Activated CD8-positive, alpha-beta memory T cell treated with anti-CD3 and anti-CD28 coated beads, Interleukin-2, amount 50 U/mL, for 1 hour (primary cell): ENCODE measurements around the gene ROR2.

ENCODE experiments used
- DNase-seq: peaks from one replicate; pipeline ENCODE4 v3.0.0-alpha.2; 2020; ENCODE audit errors: extremely low read depth

ROR2 gene

DNA sequence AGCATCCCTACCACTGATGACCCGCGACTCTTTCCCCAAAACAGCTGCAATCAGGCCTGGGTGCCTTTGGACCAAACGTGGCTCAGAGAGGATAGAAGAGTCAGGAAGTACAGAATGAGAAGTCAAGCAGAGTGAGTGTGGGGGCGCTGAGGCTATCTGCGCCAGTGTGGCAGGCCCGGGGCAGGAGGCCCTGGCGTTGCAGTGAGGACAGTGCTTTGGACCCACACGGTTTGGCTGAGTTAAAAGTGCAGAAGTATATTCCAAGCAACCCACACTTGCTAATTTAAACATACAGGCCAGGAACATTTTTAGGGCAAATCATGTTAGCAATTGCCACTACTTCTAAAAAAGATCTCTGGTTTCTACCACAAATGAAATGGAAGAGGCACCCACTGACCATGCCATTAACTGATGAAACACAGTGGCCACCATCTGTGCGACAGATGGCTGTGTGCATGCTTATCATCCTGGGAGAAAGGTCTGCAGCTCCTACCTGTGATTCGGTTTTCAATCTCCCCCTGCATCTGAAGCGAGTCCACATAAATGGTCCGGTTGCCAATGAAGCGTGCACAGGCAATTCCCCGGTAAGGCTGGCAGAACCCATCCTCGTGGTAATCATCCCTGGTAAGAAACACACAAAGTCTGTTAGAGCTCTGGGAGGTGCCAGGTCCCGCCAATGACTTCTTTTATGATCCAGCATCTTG lies 213.0 kb downstream of the ROR2 start:
- no peak for DNase-seq

DNA sequence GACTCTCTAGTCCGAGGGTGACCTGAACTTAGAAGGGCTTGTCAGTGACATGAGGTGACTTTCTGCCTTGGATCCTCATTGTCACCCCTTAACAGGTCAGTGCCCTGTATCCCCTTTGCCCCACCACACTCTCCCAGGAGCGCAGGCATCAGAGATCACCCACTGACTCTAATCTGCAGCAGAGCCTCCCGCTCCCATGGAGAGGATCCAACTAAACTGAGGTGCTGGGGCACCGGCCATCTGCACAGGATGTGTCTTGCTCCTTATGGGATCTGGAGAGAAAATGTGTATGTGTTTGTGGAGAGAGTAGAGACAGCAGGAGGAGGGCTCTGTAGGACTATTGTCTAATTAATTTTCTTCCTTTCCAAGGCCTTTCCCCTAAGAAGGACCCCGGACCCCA lies 213.7 kb downstream of the ROR2 start:
- no peak for DNase-seq

DNA sequence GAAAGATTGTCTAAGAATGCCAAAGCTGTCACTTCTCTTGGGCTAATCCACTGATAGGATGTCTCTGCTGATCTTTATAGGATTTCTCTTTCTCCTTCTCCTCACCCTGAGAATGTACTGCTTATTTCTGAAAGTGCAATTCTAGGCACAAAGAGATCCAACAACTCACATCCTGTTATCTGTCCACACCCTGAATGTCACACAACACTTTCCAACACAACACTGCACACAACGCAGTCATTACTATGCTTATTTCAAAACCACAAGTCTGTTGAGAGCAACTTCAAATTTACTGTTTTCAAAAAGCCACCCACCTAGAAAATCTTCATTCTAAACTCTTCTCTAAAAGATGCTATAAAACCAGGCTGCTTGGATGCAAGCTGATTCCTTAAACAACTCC lies 215.0 kb downstream of the ROR2 start:
- DNase-seq = no peak

DNA sequence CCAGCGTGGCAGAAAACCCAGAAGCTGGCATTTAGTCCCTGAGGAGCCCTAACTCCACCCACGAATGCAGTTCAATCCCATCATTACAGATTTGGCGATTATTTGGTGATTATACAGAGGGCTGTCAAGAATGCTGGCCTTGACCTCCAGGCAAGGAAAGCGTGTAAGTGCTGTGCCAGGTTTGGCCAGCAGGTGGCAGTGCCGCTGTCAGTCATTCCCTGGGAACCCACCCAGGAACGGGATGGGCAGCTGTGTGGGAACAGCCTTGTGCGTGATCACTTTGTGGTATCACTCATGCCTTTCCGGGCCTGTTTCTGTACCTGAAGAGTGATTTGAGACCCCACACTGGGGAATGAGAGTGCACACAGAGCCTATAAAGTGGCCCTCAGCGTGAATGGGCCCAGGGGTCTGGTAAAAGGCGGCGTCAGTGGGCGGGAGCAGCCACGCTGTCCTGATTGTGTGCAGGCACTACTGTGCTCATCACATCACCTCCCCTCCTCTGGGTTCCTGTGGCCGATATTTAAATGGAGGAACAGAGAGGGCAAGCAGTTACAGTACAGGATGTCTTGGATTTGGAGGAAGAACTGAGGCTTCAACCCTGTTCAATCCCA lies 215.6 kb downstream of the ROR2 start:
- no peak for DNase-seq

DNA sequence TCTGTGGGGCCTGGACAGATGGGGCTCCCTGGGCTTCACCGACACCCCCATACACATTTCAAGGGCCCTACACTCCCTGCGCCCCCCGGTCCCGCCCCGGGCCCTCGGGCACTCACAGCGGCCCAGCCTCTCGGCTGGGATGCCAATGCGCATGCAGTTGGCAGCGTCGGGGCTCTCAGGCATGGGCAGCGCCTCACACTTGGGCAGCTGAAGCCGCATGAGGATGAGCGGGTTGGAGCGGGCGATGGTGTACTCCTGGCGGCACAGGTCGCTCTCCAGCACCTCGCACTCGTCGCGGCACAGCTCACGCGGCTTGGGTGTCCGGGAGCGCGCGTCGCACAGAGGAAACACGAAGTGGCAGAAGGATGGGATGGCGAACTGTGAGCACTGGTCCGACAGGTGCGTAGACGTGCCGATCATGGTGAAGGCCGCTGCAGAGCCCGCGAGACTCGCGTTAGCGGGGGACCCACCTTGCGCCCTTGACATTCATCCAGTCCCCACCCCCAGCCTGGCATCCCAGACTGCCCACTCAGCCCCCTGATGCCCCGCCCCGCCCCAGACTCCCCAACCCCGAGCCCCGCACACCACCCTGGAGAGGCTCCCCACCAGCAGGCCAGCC lies 216.9 kb downstream of the ROR2 start:
- no peak for DNase-seq

DNA sequence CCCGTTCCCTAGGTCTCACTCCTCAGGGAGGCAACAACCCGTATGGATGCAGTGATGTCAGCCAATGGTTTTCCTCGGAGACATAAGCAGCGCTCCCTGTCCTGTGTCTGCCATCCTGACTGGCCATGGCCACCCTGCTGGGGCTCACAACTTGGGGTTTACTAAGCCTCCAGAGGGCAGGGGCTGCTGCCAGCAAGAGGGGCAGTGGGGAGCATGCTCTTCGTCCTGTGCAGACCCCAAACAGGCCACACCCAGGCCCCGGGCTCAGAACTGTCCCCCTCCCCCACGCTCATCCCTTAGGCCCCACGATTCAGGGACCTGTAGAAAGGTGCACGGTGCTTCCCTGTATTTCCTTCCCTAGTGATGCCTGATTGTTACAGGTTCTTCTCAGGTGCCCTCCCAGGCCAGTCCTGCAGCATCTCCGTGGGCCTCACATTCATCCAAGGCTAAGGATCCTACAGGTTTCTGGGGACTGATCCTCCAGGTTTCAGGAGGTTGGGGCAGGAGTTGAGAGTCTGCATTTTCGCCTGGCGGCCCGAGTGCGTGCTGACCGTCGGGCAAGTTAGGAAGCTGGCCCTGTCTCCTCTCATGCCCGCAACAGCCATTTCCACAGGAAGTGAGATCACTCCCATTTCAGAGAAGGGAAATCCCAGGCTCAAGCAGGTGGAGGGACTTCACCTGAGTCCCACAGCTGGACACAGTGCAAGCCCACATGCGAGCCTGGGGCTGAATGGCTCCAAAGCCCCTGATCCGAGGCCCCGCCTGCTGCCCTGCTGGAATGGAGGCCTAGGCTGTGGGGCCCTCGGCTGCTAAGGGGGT lies 217.6 kb downstream of the ROR2 start:
- DNase-seq = no peak

DNA sequence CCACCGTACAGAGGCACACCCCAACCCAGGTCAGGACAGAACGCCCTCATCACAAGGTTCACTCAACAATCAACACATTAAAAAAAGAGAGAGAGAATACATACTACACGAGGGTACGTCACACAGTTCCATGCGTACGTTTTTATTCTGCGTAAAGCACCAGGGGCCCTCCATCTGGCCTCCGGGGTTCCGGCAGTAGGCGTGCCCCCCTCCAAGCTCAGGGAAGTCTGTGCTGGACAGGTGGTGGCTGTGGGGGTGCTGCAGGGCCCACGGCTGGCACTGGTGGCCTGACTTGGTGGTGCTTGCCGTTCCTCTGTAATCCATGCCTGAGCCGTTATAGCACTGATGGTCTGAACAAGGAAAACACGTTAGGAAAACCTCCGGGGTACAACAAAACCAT lies 219.2 kb downstream of the ROR2 start:
- no peak for DNase-seq

DNA sequence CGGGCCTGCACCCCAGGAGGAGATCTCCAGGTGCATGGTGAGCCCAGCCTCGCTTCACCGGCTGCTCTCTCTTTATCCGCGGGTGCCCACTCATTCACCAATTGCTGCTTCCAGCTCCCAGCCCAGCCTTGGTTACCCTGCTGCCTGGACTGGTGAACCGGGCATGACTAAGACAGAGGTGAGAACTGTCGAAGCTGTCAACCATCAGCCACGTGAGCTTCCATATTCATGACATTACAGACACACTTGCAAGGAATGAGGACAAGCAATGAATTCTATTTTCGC lies 220.5 kb downstream of the ROR2 start:
- no peak for DNase-seq

DNA sequence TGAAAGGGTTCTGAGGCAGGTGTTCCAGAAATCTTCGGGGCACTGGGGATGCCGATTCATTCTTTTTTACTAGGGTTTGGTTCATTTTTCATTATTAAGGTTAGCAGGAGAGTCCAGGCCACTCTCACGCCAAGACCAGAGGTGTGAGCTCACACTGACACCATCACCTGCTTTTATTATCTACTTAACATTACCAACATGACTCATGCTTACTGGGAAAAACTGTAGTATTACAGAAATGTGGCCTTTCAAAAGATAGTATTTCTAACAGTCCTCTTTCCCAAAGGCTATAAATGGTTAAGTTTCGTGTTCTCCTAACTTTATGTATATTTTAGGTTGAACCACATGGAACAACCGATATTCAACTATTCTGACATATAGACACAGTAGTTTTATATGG lies 222.1 kb downstream of the ROR2 start:
- no peak for DNase-seq

DNA sequence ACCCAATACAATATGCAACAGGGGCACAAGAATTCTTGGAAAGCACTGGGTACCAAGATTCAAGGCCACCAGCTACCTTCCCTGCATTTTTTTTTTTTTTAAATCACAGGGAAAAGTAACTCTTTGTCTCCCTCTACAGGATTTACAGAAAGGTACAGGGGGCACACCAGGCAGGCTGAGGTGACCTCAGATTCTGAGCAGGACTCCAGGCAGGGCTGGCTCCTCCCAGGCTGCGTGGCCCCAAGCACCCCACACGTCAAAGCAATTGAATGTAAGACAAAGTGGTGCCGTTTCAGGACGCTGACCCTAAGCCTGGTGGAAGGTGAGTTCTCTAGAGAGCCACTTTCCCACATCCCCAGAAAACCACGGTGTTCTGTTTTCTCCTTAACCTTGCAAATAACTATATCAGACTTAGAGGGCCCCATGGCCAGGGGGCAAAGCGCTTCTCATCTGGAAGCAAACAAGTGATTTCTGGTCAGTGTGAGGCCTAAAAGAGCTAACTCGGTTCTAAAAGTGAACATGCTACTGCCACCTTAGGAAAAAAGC lies 222.6 kb downstream of the ROR2 start:
- no peak for DNase-seq

DNA sequence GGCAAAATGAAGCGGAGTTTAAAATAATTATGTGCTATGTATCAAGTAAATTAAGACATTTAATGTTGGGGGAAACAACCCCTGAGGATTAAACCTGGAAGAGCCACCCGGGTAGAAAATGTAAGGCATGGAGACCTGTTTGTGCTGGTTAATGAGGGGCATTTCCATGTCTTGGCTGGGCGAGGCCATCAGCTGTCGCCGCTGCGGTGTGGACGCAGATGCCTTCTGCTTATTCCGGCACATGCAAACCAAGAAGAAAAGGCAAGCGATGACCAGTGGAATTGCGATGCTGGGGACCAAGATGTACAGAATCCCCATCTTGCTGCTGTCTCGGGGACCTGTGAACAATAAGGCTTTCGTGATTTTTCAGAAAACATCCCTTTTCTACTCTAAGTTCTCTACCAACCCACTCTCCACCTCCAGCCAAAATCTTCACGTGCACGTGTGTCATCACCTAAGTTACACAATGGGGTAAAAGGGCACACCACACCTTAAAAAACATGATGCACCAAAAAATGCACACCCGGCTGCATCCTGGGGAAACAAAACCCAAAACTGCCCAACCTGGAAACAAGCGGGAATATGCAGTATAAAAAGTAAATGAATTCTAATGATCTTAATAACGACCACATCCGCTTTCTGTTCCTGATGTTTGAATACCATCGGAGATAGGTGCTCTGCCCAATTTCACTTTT lies 223.5 kb downstream of the ROR2 start:
- no peak for DNase-seq

DNA sequence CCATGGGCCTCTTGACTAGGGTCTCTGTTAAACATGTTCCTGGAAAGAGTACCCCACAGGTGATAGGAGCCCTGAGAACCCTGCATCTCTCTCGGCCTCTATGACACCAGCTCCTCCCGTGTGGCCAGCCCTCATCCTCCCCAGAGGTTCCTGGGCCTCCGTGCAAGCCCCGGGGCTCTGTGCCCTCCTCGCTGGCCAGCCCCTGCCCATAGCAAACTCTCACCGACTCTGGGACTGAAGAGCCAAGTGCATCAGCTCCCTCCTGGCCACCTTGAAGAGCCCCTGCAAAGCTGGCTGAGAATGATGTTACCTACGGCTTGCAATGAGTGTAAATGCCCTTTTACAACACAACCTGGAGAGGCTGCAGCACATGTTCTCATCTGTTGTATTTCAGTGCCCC lies 224.4 kb downstream of the ROR2 start:
- no peak for DNase-seq

DNA sequence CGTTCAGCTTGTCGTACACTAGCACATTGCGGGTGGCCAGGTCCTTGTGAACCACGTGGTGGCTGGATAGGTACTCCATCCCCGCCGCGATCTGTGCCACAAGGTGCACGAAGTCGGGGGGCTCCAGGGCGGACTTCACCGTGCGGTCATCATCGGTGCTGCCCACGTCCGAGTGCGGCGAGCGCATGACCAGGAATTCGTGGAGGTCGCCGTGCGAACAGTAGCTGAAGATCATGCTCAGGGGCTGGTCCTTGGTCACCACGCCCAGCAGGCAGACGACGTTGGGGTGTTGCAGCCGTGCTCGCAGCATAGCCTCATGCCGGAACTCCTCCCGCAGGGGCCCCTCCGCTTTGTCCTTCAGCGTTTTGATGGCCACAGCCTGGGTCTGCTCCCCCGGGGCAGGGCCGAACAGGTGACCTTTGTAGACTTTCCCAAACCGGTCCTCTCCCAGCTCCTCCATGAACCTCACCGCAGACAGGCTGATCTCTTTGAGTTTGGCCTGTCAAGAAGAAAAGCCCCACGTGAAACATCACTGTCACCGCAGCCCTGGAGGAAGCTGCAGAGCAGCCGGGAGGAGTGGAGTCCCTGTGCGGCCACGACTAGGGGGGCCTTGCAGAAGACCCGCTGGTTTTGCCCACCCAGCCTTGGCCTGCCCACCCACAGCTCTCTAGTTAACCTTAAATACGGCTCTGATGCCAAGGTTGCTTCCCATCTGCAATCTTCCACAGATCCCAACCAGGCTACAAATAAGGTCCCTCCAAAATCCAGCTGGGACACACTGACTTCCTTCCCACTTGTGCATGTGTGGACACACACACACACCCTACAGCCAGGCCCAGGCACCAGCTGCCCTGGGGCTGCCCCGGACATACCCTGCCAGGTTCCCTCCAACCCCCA lies 225.2 kb downstream of the ROR2 start:
- no peak for DNase-seq

DNA sequence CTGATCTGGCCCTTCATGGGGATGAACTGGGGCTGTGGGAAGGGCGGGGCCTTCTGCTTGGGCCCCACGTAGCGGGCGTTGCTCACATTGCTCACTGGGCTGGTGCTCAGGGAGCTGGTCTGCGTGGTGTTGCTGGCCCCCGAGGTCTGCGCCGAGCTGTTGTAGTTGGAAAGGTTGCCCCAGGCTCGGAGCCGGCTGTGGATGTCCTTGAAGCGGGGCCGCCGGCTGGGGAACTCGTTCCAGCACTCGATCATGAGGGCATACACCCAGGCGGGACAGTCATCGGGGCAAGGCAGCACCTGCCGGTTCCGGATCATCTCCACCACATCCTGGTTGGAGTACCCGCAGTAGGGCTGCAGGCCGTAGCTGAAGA lies 226.0 kb downstream of the ROR2 start:
- no peak for DNase-seq

DNA sequence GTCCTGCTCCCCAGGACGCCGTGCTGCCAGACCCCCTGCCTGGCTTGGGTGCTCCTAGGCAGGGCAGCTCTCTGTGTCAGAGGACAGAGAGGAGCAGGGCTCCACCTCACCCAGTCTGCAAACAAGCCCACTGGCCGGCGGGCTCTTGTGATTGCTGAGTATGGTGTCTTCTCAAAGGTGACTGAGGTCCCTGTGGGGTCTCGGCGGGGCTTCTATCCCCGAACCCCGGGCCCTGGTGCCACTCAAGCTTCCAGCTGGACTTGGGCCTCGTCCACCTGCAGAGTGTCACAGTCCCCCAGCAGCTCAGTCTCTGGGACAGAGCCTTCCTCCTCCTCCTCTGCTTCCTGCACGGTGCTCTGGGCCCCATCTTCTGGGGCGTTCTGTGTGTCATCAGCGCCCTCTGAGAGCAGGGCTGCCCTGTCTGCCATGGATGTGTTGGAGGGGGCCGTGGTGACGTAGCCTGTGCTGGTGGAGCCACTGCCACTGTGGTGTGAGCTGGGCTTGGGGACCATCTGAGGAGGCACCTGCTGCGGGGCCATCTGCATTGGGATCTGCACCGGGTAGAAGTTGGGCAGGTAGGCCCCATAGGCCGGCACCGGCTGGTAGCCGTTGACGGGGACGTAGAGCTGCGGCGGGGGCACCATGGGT lies 226.5 kb downstream of the ROR2 start:
- no peak for DNase-seq

DNA sequence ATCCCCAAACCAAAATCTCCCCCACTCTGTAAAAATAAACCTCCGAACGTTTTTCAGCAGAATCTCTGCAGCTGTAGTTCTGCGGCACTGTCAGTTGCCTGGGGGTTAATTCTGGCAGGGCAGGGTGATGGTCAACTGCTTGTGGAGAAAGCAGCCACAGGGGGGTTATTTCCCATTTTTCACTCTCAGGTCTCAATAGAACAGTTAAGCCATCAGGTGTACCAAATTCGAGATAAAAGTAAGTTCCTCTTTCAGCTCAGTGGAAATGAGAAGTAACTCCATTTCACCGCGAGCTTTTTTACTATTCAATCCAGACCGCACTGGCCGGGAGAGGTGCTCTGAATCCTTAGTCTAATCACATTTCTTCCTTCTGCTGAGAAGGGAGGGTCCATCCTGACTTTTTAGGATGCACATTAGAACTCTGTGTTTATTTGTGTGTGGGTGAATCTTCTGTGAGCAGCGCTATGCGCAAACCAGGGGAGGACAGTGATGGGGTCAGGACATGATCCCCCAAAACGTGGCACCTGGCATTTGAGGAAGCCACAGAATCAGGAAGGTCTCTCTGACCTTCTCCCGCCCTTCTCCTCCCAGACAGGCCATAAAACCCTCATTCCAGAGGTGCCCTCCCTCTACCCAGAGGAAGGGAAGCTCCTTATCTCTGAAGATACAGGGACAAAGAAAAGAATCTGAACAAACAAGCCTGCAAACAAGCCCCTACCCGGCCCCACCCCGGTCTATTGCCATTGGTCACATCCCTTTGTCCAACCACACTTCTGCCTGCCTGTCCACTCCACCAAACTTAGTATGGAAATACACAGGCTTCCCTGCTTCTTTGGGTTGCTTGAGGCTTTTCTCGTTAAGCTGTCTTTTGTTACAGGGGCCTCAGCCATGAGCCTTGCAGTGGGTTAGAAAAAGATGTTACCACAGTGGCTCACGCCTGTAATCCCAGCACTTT lies 229.0 kb downstream of the ROR2 start:
- DNase-seq = no peak

DNA sequence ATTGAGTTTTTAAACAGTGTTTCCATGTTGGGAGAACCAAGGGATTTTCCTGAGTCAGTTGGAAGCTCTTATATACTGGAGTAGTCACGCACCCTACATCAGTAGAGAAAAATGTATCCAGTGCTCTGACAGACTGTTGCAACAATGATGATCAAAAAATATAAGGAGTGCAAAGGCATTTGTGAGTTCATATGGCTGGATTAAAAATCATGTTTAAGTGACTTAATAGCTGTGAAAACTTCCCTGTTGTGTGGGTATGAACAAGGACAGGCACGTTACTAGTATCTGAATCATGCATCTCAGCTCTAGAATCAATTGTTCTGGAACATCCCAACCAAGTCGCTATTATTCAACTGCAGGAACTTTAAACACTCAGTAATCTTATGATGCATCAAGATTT lies 229.7 kb downstream of the ROR2 start:
- DNase-seq = no peak

DNA sequence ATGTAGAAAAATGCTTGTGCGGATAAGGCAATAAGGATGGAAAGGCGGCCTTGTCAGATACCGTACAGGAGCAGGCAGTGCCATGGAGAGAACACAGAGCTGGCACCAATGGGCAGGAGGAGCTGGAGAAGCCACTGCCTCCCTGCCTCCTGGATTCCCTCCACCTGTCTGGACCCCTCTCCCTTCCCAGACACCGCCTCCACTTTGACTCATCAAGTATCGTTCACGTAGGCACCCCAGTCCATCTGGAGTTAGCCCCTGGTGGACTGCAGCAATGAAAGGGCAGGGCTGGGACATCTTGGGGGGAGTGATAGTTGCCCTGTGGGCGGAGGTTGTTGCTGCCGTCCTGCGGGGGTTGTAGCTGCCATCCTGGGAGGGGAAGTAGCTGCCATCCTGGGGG lies 232.0 kb downstream of the ROR2 start:
- no peak for DNase-seq

DNA sequence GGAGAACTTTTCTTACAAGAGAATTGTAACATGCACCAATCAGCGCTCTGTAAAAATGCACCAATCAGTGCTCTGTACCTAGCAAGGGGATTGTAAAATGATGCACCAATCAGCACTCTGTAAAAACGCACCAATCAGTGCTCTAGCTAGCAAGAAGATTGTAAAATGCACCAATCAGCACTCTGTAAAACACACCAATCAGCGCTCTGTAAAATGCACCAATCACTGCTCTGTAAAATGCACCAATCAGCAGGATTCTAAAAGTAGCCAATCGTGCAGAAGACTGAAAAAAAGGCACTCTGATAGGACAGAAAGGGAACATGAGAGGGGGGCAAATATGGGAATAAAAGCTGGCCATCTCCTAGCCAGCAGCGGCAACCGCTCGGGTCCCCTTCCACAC lies 233.2 kb downstream of the ROR2 start:
- DNase-seq = no peak
